ENCODE measurements around the gene LRCH2.

DNA sequence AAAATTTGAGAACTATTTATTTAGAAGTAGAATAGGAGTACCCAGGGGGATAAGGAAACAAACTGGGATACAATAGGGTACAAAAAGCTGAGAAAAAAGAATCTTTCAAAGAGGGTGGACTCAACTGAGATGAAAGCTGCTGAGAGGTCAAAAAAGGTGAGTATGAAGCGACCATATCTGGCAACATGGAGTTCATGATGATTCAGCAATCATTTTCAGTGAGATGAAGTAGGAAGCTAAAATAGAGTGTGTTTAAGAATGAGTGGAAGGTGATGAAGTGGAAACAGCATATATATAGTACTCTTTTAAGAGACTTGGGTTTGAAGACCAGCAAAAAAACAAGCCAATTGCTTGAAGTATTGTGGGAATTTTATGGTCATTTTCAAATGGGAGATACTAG is 144.5 kb downstream of the LRCH2 start:
- TF ChIP-seq, protein P1, sequence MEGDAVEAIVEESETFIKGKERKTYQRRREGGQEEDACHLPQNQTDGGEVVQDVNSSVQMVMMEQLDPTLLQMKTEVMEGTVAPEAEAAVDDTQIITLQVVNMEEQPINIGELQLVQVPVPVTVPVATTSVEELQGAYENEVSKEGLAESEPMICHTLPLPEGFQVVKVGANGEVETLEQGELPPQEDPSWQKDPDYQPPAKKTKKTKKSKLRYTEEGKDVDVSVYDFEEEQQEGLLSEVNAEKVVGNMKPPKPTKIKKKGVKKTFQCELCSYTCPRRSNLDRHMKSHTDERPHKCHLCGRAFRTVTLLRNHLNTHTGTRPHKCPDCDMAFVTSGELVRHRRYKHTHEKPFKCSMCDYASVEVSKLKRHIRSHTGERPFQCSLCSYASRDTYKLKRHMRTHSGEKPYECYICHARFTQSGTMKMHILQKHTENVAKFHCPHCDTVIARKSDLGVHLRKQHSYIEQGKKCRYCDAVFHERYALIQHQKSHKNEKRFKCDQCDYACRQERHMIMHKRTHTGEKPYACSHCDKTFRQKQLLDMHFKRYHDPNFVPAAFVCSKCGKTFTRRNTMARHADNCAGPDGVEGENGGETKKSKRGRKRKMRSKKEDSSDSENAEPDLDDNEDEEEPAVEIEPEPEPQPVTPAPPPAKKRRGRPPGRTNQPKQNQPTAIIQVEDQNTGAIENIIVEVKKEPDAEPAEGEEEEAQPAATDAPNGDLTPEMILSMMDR (IDR thresholded peaks at IDR 0.05), result no peak
- TF ChIP-seq POLR2A (IDR thresholded peaks at IDR 0.05), result no peak
